Ovary (tissue), 3 donors: ENCODE results near the gene GRK1.

Experiments used
- CTCF ChIP-seq, 3 donors: fragments of 450-650 bp in 2 of 3; fragments of 200-600 bp in 1 of 3; IDR thresholded peaks; one replicate each; pipeline versions ENCODE4 v1.5.1 to v1.8.0; 2016 to 2022; ENCODE audit warnings: antibody characterized with exemption in 3 of 3, mild to moderate bottlenecking in 1 of 3
- POLR2A ChIP-seq: fragments of 450-650 bp; IDR thresholded peaks from one replicate; pipeline ENCODE4 v1.6.1; 2017; ENCODE audit warnings: antibody characterized with exemption, mild to moderate bottlenecking, moderate library complexity
- donor health status: DM: no; HTN: no; CAD: no.

GRCh38 chr13:113742445-113743120 is 75.6 kb downstream of the GRK1 start:
- TF ChIP-seq POLR2A (no peak), CTCF (IDR thresholded peaks at IDR 0.05) (no peak)
